Measurements from ENCODE around the gene LMO7.

- no peak for TF ChIP-seq POLR2A (IDR thresholded peaks at IDR 0.05; ENCODE audit: low read length)
- TF ChIP-seq GATA1 (IDR thresholded peaks at IDR 0.05; ENCODE audit: low read depth, low read length), result no peak
Measured at GRCh38 chr13:75645141-75645540, 9.0 kb downstream of the LMO7 start.

Measured in erythroblast (primary cell).